Upper lobe of left lung (tissue), 4 donors: Measurements from ENCODE around the gene CCNJ.

Experiments used
- POLR2A ChIP-seq, 4 donors: fragments of 450-650 bp; IDR thresholded peaks; one replicate each; pipeline ENCODE4 v1.5.1; 2016 to 2017; ENCODE audit warnings: antibody characterized with exemption in 4 of 4, mild to moderate bottlenecking in 2 of 4
- POLR2AphosphoS5 ChIP-seq, 2 donors: sonication (generic); formaldehyde crosslinking; IDR thresholded peaks; one replicate each; pipeline ENCODE4 v1.5.1; 2017; ENCODE audit warnings: antibody characterized with exemption in 2 of 2
- TF ChIP-seq, protein P1 (sequence below), 6 experiments: fragments of 450-650 bp in 4 of 6; fragments of 200-600 bp in 2 of 6; sonication (generic) in 2 of 6; IDR thresholded peaks; one replicate each; pipeline ENCODE4 v1.5.1; 2016 to 2019; ENCODE audit warnings: antibody characterized with exemption in 6 of 6

DNA sequence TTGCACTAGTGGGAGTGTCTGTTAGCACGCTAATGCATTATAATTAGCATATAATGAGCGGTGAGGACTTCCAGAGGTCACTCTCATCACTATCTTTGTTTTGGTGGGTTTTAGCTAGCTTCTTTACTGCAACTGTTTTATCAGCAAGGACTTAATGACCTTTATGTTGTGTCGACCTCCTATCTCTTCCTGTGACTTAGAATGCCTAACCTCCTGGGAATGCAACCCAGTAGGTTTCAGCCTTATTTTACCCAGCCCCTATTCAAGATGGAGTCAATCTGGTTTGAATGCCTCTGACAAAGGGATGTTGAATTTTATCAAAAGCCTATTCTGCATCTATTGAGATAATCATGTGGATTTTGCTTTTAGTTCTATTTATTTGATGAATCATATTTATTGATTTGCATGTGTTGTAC is 64.2 kb downstream of the CCNJ start:
- TF ChIP-seq, protein P1, sequence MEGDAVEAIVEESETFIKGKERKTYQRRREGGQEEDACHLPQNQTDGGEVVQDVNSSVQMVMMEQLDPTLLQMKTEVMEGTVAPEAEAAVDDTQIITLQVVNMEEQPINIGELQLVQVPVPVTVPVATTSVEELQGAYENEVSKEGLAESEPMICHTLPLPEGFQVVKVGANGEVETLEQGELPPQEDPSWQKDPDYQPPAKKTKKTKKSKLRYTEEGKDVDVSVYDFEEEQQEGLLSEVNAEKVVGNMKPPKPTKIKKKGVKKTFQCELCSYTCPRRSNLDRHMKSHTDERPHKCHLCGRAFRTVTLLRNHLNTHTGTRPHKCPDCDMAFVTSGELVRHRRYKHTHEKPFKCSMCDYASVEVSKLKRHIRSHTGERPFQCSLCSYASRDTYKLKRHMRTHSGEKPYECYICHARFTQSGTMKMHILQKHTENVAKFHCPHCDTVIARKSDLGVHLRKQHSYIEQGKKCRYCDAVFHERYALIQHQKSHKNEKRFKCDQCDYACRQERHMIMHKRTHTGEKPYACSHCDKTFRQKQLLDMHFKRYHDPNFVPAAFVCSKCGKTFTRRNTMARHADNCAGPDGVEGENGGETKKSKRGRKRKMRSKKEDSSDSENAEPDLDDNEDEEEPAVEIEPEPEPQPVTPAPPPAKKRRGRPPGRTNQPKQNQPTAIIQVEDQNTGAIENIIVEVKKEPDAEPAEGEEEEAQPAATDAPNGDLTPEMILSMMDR (IDR thresholded peaks at IDR 0.05) = no peak
- TF ChIP-seq POLR2AphosphoS5 (IDR thresholded peaks at IDR 0.05) (no peak), POLR2A (IDR thresholded peaks at IDR 0.05) (no peak)
